Neural progenitor cell (in vitro differentiated cells): ENCODE data around the gene CD3D.

Experiments
- EZH2 ChIP-seq: fragments of 200-600 bp; sonication (generic); IDR thresholded peaks from 2 replicates; pipeline ENCODE4 v1.6.1; 2017; ENCODE audit warnings: antibody characterized with exemption, mild to moderate bottlenecking, moderate library complexity
- EZH2phosphoT487 ChIP-seq: fragments of 200-600 bp; sonication (generic); IDR thresholded peaks from 2 replicates; pipeline ENCODE4 v1.6.1; 2017; ENCODE audit warnings: antibody characterized with exemption

DNA sequence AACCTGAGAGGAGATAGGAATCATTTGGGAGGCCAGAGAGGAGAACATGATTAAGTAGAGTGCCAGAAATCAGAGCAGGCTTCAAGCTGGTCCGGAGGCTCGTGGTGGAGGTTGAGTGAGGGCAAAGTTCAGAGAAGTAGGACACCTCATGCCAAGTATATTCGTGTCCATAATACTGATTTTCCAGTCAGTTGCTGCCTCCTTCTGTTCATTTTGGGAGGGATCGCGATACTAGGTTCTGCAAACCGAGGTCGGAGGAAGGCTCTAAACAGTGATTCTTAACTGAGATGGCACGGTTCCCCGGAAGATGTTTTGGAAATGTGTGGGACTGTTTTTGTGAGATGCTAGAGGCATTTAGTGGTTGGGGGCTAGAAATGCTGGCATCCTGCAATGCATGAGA, 51.6 kb downstream of the CD3D start:
- TF ChIP-seq EZH2: no peak
- no peak for TF ChIP-seq EZH2phosphoT487
